GM18870 (cell line): ENCODE measurements around the gene C3orf18.

Source experiments
- ATAC-seq: cut with Tn5 transposase; IDR thresholded peaks from one replicate; pipeline ENCODE4 v1.9.1; 2021; ENCODE audit warnings: moderate library complexity; ENCODE audit not compliant: unreplicated experiment

The C3orf18 gene

GRCh38 chr3:50604110-50604621 is 36.6 kb upstream of the C3orf18 start:
- no peak for ATAC-seq

DNA sequence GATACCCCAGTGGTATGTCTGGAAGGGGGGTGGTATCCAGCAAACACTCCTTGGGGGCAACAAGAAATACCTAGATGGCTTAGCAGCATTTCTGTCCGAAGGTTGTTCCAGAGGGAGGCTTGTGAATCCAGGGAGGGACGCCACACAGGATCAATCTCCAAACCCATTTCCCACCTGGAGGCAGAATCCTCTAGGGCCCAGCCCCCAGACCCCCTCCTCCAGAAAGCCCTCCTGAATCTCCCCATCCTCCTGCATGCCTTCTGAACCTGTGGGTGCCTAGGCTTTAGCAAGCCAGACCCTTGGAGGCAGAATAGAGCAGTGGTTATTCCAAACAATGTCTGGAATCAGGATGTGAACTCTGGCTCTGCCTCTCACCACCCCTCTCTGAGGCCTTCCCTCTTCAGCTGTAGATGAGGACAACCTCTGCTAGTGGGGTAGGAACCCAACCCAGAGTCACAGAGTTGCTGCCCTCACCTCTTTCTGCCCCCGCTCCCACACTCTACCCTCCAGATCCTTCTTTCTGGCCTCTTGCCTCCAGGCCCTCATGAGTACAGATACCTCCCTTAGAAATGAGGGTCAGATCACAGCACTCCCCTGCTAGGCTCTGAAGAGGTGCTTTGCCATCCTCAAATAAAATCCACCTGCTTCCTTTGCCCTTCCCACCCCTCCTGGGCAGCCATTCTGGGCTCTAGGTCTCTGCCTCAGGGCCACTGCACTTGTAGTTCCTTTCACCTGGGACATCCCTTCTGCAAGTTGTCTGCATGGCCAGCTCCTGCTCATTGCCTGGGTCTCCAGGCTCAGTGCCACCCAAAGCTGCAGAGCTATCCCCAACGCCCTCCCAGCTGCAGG is 35.9 kb upstream of the C3orf18 start:
- no peak for ATAC-seq

DNA sequence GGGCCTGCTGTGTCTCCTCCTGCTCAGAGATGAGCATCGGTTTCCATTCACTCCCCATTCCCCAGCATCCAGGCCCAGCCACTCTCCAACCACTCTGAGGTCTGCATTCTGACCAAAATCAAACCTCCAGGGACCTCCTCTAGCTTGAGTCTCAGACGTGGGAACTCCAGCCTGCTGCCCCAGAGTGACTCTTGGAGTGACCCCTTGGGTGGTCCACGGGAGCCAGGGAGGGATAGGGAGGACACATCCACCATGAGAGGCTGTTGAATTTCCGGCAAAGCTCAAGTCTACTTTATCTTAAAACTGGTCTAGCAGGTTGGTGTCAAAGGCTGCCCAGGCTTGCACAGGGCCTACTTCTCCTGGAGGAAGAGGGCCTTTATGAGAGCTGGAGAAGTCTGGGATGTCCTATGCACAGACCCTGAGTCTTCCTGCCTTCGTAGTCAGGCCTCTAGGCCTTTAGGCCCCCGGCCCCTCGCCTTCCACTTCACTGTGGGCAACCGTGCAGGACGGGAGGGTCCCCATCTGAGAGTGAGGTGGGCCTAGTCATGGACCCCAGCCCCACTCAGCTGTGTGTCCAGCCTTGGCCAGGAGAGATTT is 35.1 kb upstream of the C3orf18 start:
- ATAC-seq = no peak

- ATAC-seq = no peak
Observed at GRCh38 chr3:50600841-50601591, 33.5 kb upstream of the C3orf18 start.

- ATAC-seq = no peak
Observed at GRCh38 chr3:50600141-50600753, 32.7 kb upstream of the C3orf18 start.

DNA sequence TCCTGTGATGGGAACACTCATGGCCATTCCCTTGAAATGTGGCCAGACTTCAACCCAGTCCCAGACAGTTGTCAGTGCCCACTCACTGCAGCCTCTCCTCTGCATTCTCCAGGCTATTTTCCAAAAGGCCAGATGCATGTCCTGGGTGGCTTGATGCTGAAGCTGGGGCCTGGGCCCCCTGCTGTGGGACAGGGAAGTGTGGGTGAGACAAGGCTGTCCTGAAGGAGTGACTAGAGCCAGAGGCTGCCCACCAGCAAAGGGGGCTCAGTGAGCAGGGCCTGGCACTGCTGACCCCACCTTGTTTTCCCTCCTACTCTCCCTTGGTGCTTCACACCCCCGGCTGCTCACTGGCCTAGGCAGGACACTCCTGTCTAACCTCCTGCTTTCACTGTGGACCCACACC is 32.2 kb upstream of the C3orf18 start:
- no peak for ATAC-seq

DNA sequence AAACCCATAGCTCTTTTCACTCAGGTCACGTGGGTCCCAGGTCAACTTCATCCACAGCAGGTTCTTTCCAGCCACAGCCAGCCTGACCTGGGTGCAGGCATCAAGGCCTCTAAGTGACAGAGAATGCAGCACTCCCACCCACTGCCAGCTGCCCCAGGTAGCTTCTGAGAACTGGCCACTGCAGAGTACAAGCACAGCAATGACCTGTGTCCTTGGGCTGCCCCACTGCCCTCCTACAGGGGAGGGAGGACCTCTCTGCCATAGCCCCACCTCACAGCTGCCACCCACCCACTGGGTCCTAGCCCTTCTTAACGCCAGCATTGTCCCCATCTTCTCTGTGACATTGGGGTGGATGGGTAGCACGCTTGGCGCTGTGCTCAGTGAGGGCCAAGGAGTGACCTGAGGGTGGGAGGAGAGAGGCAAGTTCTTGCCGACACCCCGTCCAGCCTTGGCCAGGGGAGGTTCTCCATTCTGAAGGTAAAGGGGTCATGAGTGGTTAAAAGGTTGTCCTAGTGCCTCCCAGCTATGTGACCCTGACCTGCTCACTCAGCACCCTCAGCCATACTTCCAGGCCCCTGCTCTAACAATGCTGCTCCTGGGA is 31.7 kb upstream of the C3orf18 start:
- no peak for ATAC-seq

DNA sequence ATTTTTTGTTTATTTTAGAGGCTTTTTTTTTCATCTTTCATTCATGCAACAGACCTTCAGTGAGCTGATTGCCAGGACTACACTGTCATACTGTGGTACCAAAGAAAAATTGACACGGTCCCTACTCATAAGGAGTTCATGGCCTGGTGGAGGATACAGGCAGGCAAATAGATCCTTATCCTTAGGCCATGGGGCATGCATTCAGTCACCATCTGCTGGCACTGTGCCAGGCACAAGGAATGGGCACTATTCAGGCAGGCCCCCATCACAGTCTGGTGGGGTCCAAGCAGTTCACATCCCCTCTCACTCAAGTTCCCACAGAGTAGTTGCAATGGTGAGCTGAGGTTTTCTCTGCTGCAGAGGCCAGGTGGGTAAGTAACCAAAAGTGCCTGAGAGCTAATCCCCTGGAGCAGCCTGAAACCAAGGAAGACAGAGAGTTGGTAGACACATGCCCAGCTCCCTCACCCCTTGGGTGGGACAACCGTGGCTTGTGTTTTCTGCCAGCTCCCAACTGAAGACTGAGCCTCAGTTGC is 26.8 kb upstream of the C3orf18 start:
- no peak for ATAC-seq

DNA sequence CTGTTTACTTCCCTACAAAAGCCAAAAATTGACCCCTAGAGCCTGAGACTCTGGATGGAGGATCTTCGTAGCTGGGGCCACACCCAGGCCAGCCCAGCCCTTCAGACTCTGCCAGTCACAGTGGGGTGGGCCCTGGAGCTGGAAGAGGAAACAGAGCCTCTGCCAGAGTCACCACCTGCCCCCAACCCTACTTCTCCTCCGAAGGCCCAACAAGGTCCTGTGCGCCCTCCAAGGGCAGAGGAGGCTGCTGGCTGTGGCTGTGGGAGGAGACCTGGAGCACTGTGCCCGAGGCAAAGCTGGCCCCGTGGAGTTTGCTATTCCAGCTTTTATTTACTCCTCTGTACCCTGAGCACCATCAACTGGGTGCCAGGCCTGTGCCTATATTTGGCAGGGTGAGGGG is 25.0 kb upstream of the C3orf18 start:
- no peak for ATAC-seq

DNA sequence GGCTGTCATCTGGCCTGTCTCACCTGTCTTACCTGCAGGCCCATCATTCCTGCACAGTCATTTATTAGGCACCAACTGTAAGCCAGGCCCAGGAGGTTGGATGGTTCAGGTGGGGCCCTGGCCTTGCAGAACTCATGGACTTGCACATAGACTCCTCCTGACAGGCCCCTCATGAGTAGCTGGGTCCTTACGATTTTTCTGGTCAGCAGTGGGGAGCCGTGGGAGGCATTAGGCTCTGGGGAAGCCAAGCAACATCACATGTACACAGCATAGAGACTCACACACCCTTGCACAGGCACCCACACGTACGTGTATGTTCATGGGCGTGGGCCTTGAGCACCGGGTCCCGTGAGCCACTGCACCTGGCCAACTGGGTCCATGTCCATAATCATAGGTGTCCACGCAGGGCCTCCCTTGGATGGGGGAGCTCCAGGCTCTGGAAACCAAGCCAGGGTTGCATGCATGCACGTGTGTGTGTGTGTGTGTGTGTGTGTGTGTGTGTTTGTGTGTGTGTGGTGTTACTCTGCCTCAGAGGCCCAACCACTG is 23.7 kb upstream of the C3orf18 start:
- no peak for ATAC-seq

DNA sequence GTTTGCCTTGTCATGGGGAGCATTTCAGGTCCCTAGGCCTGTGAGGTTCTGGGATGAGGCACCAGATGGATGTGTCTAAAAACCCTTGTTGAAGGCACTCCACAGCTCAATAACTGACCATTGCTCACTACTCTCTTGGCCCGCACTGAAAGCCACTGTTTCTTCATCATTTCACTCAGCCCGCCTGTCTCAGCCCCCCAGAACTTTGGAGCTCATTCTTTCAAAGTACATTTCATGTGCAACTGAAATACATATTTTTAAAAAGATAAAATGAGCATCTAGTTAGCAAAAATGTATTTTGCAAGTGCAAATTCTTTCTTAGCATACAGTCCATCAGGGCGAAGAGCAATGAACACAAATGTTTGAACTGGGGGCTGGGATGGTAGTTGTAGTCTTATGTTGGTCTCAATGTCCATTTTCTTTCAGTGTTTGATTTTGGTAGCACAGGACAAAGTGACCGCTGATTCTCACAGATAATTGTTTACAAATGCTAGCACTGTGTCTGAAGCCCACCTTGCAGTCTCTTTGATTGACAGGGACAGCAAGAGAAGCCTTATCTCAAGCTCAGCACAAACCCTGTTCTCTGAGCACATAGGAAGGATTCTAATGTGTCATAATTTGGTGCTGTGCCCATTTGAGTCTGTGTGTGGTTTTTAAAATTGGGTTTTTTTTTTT is 21.3 kb upstream of the C3orf18 start:
- no peak for ATAC-seq

GRCh38 chr3:50587806-50588758 is 20.5 kb upstream of the C3orf18 start:
- ATAC-seq = no peak

DNA sequence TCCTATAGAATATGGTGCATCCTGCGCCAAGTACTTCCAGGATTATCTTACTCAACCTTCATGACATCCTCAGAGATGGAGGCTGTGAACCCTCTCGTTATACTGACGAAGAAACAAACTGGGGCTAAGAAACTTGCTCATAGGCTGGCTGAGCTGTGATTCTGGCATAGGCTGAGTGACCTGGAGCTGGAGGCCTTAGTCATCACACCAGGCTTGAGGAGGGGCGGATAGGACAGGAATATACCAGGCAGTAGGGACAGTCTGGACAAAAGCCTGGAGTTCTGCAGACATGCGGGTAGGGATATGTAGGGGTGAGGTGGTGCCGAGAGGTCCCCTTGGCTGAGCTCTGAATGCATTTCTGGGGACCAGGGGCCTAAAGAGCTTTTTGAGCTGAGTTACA is 19.8 kb upstream of the C3orf18 start:
- no peak for ATAC-seq

GRCh38 chr3:50586763-50587070 is 19.2 kb upstream of the C3orf18 start:
- no peak for ATAC-seq

GRCh38 chr3:50585919-50586762 is 18.6 kb upstream of the C3orf18 start:
- no peak for ATAC-seq

DNA sequence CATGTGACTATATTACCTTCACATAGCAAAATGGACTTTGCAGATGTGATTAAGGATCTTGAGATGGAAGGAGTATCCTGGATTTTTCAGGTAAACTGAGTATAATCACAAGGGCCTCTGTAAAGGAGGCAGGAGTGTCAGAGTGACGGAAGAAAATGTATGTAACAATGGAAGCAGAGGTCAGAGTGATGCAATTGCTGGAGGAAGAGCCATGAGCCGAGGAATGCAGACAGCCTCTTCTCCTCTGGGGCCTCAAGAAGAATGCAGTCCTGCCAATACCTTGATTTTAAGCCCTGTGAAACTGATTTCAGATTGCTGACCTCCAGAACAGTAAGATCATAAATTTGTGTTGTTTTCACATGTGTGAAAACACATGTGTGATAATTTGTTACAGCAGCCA is 16.8 kb upstream of the C3orf18 start:
- no peak for ATAC-seq

- no peak for ATAC-seq
Observed at GRCh38 chr3:50583897-50584296, 16.4 kb upstream of the C3orf18 start.

- no peak for ATAC-seq
Observed at GRCh38 chr3:50582083-50582482, 14.5 kb upstream of the C3orf18 start.
